Sciatic nerve (tissue), 2 donors: Measurements from ENCODE around the gene HOXD11. TPM values are rescaled to one million over a fixed set of nuclear protein-coding genes. Genes with fewer than 3 reads are reported as not detected.
A peak's percentile ranks its signal among the peaks of the same experiment; 100 is the strongest.

Source experiments
- ATAC-seq: fragments of 200-7000 bp; cut with Tn5 transposase; one replicate; pipeline ENCODE4 v1.9.1; 2020; ENCODE audit warnings: mild to moderate bottlenecking, moderate library complexity
- DNase-seq: peaks from one replicate; pipeline ENCODE4 v3.0.0-alpha.2; 2020; ENCODE audit warnings: low spot score
- intact Hi-C: fragments of 100-400 bp; cut with DNase I; formaldehyde crosslinking; loops from one replicate; pipeline ENCODE4 v1.14.2; 2022
- total RNA-seq: library from RNA; stranded (reverse); fragmentation: NEBNext Ultra II Directional; extraction: Animal tissue kit (Norgen Biotek cat#: 25700); gene quantifications from one replicate; pipeline ENCODE4 v1.2.1, GENCODE V29; 2021
- donor health status: DM: no; HTN: no; CAD: no.
- donor health status: DM: no; HTN: no; CAD: no.

Gene HOXD11
- total RNA-seq, 1 donor from 2014 or later = 0.40 TPM

DNA sequence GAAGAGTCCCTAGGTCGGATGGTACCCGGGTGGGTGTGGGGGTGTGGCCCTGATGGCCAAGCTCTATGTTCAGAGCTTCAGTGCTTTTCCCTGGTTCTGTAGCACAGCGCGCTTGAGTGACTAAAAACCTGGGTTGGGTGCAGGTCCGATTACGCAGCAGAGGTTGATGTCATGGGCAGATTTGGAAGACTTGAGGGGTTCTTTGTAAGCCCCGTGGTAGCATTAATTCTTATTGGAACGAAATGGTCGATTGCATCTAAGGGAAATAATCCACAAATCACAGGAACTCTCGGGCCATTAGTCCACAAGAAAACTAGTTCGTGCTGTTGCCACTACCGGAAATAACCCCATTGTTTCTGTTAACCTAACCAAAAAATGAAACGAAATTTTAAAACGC, 31.4 kb downstream of the HOXD11 start:
- intact Hi-C loops = loop anchor here (5.0 kb wide), 1 partner anchor 414 kb away; no protein-coding TSS in a partner anchor
- DNase-seq (no peak), ATAC-seq (no peak)

DNA sequence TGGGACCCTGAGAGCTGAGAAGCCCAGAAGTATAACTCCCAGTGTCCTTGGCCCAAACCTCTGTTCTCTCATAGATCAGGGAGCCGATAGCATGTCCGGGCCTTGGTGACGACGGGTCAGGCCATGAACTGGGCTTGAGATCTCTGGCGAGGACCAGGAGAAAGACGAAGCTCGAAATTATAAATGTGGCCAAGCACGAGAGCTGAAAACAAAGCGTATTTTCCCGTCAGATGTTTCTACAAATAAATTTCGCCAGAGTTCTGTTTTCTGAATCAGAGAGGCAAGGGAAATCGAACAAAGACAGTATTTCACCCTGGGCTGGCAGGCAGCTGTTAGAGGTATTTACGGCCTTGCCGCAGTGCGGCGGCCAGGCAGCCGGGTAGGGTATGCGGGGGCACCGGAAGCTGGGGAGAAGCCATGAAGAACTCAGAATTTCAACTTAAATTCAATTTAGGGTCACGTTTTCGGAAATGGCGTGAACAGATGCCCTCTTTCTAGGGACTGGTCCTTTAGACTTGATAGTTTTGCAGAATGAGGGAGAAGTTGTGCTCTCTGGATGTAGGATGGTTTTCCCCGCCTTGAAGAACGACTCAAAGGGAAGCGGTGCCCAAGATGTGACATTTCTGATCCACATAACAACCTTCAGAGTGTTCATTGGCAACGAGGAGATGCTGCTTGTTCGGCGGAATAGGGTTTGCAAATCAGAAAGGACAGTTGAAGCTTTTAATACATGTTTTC, 32.0 kb downstream of the HOXD11 start:
- DNase-seq (no peak), ATAC-seq (no peak)
- intact Hi-C loops = loop anchor here (5.0 kb wide), 1 partner anchor 413 kb away; no protein-coding TSS in a partner anchor

DNA sequence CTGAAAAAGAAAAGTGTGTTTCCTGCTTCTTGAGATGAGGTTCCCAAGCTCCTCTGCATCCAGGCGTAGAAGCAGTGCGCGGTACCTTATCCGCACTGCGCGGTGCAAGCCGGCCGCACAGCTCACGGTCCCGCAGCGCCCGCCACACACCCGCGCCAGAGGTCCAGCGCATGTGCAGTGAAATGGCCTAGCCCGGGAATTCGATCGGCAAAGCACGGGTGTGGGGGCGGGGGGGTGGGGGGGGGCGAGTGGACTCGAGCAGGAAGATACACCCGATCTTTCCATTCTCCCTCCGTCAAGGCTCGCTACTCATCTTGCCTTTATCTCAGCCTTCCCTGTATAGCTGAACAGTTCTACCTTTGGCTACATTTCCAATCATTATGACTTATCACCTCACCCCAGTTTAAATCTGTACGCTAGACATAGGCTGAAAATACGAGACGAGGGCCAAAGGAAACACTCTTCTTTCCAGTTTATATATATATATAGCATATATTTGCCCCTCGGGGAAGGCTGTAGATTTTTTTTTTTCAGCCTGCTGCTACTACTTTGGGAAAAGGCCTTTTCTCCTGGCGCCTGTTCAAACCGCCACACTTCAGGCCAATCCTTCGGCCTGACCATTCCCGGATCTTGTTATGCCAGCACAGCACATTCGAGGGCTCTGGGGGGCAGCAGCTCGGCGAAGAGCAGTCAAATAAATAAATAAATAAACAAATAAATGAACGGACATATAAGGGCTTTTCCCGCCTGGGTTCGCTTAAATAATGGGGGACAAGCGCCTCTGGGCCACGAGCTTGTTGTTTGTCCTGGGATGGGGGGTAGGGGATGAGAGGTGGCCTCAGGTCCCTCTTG, 32.8 kb downstream of the HOXD11 start:
- ATAC-seq (peak; percentile 16), DNase-seq (no peak)
- intact Hi-C loops = loop anchor here (5.0 kb wide), 2 partner anchors 317 to 412 kb away; no protein-coding TSS in a partner anchor

DNA sequence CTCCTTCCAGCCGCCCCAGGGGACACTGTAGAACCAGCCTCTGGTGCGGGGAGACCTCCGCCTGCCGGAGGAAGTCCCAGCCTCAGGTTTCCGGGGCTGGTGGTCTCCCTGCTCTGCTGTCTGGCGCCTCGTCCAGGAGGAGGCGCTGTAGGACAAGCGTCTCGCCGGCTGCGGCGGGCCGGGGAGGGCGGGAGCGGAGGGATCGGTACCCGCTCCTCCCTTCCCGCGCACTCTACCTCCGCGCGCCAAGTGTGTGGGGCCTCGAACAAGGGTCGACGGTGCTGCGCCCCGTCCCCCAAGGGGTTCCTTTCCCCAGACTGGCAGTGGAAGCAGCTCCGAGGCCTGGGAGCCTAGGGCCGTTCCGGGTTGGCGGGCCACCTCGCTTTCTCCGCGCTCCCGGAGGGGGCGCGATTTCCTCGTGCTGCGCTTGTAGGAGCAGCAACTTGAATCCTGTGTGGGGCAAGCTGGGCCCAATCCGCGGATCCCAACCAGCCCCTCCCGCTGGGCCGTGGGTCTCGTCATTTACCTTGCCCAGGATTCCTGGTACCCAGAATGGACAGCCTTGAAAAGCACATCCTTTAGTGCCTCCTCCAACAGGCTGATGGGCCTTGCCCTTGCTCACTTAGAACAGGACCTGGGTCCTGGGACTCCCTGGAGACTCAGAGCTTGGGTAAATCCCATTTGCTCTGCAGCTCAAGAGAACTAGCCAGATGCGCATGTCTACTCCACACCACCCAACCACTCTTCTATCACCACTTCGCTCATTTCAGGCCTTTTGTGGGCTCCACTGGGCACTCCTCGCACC, 33.6 kb downstream of the HOXD11 start:
- DNase-seq (peak; percentile 87), ATAC-seq (peak; percentile 92)
- intact Hi-C loops = loop anchor here (5.0 kb wide), 1 partner anchor 317 kb away; no protein-coding TSS in a partner anchor

DNA sequence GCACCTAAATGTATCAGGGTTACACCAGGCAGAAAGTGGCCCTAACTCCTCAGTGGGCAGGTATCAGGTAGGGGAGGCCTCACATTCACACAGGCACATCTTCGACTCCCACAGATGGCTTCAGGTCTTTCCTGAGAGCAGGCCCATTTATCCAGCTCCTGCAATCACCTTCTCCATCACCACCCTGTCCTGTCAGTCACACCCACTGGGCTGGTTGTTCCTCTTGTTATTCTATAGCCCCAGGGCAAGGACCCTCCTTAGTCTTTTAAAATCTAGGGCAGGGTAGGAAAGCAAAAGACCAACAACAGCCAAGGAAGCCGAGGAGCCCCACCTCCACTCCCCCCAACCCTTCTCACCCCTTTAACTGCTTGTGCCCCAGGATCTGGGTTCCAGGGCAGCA, 35.2 kb downstream of the HOXD11 start:
- intact Hi-C loops = loop anchor here (5.0 kb wide), 1 partner anchor 315 kb away; no protein-coding TSS in a partner anchor

DNA sequence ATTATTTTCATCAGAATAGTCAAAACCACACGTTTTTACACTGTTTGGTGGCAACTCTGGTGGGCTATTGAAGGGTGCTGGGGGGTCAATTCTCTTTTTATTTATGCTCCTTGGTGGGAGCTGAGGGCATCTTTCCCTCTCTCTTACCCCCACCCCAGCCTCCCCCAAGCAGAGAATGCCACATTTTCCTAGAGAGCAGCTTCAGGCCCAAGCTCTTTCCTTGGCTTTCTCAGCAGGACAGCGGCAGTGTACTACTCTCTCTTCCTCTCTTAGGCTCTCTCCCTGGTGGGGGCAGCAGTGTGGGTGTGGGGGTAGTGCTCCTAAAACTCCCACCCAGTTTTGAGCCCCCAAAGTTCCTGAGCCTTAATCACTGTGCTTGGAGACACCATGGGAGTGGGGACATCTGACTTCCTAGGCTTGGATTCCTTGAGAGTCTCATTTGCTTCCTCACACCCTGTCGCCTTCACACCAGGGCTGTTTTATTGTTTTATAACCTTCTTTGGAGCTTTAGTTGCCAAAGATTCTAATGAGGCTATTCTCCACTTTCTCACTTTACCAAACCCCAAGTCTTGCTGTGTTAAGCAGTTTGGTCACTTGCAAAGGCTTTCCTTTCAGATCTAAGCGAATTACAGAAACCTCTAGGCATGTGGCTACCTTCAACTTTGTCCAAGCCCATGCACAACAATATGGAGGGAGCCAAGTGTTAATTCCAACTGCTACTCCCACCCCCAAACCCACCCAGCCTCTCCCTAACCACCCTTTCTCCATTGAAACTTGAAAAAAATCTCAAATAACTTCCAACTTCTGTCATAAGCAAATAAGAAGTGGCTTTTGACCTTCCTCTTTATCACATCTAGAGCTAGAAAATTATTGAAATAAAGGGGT, 38.2 kb downstream of the HOXD11 start:
- ATAC-seq = no peak
- no peak for DNase-seq
- intact Hi-C loops = no loop called here

More for the DNA sequence above, 35.2 kb downstream of the HOXD11 start:
- DNase-seq (no peak), ATAC-seq (no peak)

DNA sequence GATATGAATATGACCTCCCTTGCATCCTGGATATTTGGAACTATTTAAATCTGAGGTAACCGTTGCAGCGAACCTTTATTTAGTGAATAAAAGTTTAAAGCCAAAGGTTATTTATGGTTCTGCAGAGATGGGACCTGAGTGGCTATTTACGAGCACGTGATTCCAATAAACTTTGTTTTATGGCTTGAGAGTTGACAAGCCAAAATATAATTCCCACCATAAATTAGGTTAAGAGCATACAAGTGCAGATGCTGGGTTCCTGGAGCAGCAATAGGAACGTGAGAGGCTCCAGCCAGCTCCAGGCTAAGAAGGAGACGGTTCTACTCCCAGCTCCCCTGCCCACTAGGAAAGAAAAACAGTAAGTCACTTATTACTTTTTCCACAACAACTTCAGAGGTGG, 39.0 kb downstream of the HOXD11 start:
- ATAC-seq (no peak), DNase-seq (no peak)
- intact Hi-C loops = no loop called here

DNA sequence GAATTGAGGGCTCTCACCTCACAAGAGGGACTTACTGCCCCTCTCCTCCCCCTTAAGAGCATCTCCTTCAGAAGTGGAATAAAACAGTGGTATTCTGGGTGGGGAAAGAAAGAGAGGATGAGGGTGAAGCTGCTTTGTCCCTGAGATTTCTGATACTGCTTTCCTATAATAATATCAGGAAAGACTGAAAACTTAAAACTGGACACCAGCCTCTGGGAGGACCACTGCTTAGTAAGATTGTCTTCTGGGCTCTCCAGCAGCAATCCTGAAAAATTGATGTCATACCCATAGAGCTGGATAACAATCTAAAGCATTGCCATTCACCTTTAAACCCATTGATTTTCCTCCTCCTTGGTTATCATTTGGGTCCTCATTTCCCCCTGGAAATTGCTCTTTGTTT, 39.6 kb downstream of the HOXD11 start:
- no peak for DNase-seq
- intact Hi-C loops = no loop called here
- ATAC-seq = no peak

DNA sequence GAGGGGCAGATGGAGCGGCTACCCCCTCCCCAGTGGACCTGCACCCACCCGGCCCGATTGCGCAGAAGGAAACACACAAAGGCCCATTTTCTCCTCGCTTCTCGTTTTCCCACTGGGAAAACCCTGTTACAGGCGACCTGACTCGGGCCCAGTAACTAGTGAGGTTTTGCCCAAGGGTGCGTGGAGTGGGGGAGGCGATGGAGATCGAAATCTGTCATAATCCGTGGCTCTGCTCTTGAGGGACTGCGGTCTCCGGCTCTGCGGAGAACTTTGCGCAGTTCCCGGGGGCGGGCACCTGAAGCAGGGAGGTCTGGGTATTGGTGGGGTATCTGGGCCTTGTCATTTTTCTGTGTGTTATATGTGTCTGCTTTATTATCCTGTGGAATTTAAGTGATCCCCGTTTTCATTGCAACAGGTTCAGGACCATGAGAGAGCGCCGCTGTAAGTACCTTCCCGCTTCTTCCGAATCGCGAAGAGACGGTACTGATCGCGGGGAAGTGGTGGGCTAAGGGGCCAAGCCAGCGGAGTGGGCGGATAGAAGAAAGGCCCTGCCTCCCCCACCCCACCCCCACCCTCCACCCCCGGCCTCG, 40.2 kb downstream of the HOXD11 start:
- no peak for DNase-seq
- ATAC-seq = no peak
- intact Hi-C loops = no loop called here

DNA sequence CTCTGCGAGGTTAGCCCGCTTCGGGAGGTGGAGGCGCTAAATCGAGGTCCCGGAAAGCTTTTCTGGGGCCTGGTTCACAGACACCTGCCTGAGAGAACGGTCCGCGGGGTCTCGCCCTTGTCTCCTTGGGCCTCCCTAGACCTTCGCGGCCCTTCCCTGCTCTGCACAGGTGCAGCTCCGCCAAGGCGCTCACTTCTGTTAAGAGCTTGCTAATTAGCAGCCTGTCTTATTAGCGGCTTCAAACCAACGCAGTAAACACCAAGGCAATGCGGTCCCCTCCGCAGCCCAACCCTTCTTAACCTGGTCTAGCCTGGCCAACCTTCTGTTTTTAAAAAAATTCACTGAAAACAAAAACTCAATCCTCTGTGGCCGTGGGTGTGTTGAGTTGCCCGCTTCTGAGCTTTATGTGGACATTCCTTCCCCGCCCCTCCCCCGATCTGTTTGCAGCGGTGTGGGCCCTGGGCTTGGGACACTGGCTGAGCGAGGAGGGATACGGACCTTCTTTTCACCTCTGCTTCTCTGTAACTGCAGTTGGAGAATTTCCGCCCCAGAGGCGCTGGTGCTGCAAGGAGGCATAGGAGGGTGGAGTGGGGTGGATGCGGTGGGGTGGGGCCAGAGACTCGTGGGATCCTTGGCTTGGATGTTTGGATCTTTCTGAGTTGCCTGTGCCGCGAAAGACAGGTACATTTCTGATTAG, 40.9 kb downstream of the HOXD11 start:
- DNase-seq = no peak
- intact Hi-C loops = no loop called here
- ATAC-seq = no peak

DNA sequence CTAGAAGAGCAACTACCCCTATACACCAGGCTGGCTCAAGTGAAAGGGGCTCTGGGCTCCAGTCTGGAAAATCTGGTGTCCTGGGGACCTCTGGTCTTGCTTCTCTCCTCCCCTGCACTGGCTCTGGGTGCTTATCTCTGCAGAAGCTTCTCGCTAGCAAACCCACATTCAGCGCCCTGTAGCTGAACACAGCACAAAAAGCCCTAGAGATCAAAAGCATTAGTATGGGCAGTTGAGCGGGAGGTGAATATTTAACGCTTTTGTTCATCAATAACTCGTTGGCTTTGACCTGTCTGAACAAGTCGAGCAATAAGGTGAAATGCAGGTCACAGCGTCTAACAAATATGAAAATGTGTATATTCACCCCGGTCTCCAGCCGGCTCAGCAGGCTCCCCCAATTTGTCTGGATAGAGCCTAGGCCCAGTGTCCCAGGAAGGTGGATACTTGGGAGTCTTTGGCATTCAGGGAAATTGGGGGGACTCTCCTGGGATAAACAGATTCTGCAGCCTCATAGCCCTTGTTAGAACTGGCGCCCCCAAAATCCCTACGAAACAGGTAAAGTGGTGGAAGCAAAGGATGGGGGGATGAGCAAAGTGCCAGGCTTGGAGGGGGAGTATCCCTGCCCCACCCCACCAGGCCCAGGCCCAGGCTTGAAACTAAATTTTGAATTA, 41.8 kb downstream of the HOXD11 start:
- DNase-seq = no peak
- ATAC-seq = no peak
- intact Hi-C loops = no loop called here

DNA sequence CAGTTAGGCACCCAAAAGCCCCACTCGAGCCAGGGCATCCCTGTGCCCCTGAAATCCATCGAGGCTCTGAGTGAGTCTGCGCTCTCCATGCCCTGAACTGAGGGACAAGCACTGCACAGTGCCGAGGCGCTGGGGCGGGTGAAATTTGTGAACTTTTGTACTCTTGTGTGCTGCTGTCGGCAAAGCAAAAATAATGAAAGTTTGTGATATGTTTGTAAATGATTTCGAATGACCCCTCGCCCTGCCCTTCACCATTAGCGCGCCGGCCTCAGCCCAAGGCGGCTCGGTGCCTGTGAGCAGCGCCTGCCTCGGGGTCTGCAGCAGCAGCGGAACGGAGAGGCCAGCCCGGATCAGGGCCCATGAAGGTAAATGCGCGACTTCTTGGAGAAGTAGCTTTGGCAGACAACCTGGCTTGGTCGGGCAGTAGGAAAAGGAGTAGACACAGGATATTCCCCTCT, 42.4 kb downstream of the HOXD11 start:
- no peak for DNase-seq
- intact Hi-C loops = no loop called here
- ATAC-seq = no peak

DNA sequence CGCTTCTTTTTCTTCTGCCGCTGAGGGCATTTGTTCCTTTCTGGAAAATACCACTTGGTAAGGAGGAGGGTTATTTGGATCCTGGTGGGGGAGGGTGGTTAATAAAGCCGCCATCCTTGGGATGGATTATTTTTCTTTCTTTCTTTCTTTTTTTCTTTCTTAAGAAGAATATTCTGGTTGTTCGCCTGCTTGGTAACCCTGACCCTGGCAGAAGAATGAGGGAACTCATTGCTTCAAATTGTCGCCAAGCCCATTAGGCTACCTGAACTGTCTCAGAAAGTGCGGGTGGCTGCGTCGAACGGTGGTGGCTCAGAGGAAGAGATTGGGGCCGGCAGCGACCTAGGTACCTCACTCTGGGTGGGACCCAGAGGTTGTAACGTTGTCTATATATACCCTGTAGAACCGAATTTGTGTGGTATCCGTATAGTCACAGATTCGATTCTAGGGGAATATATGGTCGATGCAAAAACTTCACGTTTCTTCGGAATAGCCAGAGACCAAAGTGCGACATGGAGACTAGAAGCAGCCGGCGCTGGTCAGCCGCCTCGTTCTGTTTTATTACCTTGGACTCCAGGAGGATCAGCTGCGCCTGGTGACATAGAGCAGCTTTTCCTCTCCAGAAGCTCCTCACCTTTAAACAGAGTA, 43.0 kb downstream of the HOXD11 start:
- no peak for ATAC-seq
- DNase-seq = no peak
- intact Hi-C loops = no loop called here

DNA sequence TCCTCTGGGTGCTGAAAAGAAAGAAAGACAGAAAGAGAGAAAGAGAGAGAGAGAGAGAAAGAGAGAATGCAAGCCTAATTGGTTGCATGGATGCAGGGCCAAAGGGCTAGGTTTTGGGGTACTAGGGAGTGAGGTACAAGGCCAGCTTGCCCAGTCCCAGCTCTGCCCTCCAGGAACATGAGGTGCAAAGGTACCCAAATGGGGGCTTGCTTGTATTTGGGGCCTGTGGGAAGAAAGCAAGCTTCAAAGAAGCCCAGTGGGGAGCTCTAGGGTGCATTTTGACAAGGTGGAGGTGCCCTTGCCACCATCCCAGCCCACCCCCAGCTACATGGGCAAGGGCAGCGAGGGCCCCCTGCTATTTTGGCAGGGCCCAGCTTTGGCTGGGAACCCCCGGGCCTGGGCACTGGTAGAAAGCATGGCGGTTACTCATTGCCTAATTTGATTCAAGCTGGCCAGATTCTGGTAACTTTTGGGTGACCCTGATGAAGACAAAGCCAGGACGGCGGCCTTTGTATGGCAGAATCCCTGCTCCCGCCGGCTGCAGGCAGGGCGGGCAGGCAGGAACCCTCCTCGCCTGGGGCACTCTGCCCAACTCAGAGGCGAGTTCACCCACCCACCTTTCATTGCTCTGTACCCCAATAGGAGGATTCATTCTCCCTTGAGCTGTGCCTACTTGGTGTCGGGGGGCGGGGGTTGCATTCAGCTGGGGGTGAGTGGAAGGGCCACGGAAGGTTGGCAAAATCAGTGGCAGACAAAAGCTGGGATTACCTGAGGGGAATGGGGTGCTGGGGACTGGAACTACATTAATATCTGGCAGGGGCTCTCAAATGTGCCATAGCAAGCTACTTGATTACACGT, 43.7 kb downstream of the HOXD11 start:
- ATAC-seq = no peak
- DNase-seq = no peak

More for the DNA sequence above, 43.7 kb downstream of the HOXD11 start:
- intact Hi-C loops = no loop called here
